GM19463 (cell line): Measurements from ENCODE around the gene PAXX.

ENCODE experiments used
- ATAC-seq: cut with Tn5 transposase; IDR thresholded peaks from one replicate; pipeline ENCODE4 v1.9.1; 2021; ENCODE audit warnings: mild to moderate bottlenecking, moderate library complexity; ENCODE audit not compliant: unreplicated experiment

The PAXX gene

GRCh38 chr9:136964833-136965422, 27.3 kb upstream of the PAXX start:
- ATAC-seq = no peak

GRCh38 chr9:136965771-136966484, 26.3 kb upstream of the PAXX start:
- ATAC-seq = no peak

- ATAC-seq = no peak
These were observed 23.7 kb upstream of the PAXX start for GRCh38 chr9:136968333-136969127.

- no peak for ATAC-seq
These were observed 23.1 kb upstream of the PAXX start for GRCh38 chr9:136969150-136969549.

GRCh38 chr9:136969774-136970173, 22.4 kb upstream of the PAXX start:
- no peak for ATAC-seq

GRCh38 chr9:136970361-136970760, 21.9 kb upstream of the PAXX start:
- ATAC-seq = no peak

GRCh38 chr9:136971746-136972145, 20.5 kb upstream of the PAXX start:
- ATAC-seq = no peak

- no peak for ATAC-seq
These were observed 19.9 kb upstream of the PAXX start for GRCh38 chr9:136972335-136972734.

- no peak for ATAC-seq
These were observed 19.5 kb upstream of the PAXX start for GRCh38 chr9:136972743-136973142.

GRCh38 chr9:136973618-136974617, 18.3 kb upstream of the PAXX start:
- no peak for ATAC-seq

- ATAC-seq = no peak
These were observed 17.2 kb upstream of the PAXX start for GRCh38 chr9:136974817-136975535.

- ATAC-seq = no peak
These were observed 16.6 kb upstream of the PAXX start for GRCh38 chr9:136975644-136976043.

GRCh38 chr9:136977223-136977622, 15.0 kb upstream of the PAXX start, which contains the start of gene PTGDS:
TSS of gene PTGDS (plus strand) at chr9:136977504. CDS start at chr9:136977579, 75 bp downstream.
- ATAC-seq = no peak

GRCh38 chr9:136977649-136978072, 14.6 kb upstream of the PAXX start:
- no peak for ATAC-seq

GRCh38 chr9:136978073-136978864, 14.0 kb upstream of the PAXX start:
- no peak for ATAC-seq

- no peak for ATAC-seq
These were observed 13.2 kb upstream of the PAXX start for GRCh38 chr9:136978865-136979544.

- no peak for ATAC-seq
These were observed 12.2 kb upstream of the PAXX start for GRCh38 chr9:136979769-136980587.
